ENCODE measurements around the gene IGF2BP1. TPM values are rescaled to one million over a fixed set of nuclear protein-coding genes. Genes with fewer than 3 reads are reported as not detected.
A peak's percentile ranks its signal among the peaks of the same experiment; 100 is the strongest.

The IGF2BP1 gene
- 132 TPM for polyA plus RNA-seq (2013, experiment 1 of 2)
- 126 TPM for polyA plus RNA-seq (2013, experiment 2 of 2)

GRCh38 chr17:48997103-48997826 is at the start of gene IGF2BP1:
Gene IGF2BP1, plus strand, starts transcription at chr17:48997385. Its CDS starts 361 bp downstream, at chr17:48997746.
- peak within 1 kb of the TSS; percentile 98 for H3K27ac ChIP-seq (ENCODE audit: low read depth, low read length, severe bottlenecking)
- H3K9me3 ChIP-seq (ENCODE audit: control insufficient read depth, low read length), result no peaks in the 10 kb centered on the region
- 0 to 1% methylated on average over 34 to 44 of the region's 62 CpGs for WGBS, 2 experiments (ENCODE audit: insufficient coverage in 2 of 2)
- peaks cover 24% of the 10 kb centered on the region for H3K36me3 ChIP-seq (ENCODE audit: control insufficient read depth, insufficient read depth, low read length)
- peak within 1 kb of the TSS; percentile 97 for H3K4me3 ChIP-seq (ENCODE audit: extremely low read depth, insufficient read depth, low read length, poor library complexity, severe bottlenecking)
- H3K4me1 ChIP-seq (ENCODE audit: control insufficient read depth, insufficient read depth, low read length, poor library complexity, severe bottlenecking), result peaks cover 14% of the 10 kb centered on the region

GRCh38 chr17:48951572-48951971 is 45.6 kb upstream of the IGF2BP1 start:
- no peaks in the 10 kb centered on the region for H3K9me3 ChIP-seq (ENCODE audit: control insufficient read depth, low read length)
- peaks cover 13% of the 10 kb centered on the region for H3K4me1 ChIP-seq (ENCODE audit: control insufficient read depth, insufficient read depth, low read length, poor library complexity, severe bottlenecking)
- H3K4me3 ChIP-seq (ENCODE audit: extremely low read depth, insufficient read depth, low read length, poor library complexity, severe bottlenecking), result no peak overlapping the region
- WGBS, 2 experiments (ENCODE audit: insufficient coverage in 2 of 2), result 93 to 100% methylated on average over 5 of the region's 5 CpGs
- no peak overlapping the region for H3K27ac ChIP-seq (ENCODE audit: low read depth, low read length, severe bottlenecking)
- no peaks in the 10 kb centered on the region for H3K36me3 ChIP-seq (ENCODE audit: control insufficient read depth, insufficient read depth, low read length)

- no peaks in the 10 kb centered on the region for H3K36me3 ChIP-seq (ENCODE audit: control insufficient read depth, insufficient read depth, low read length)
- peak overlapping the region; percentile 77 for H3K27ac ChIP-seq (ENCODE audit: low read depth, low read length, severe bottlenecking)
- H3K4me3 ChIP-seq (ENCODE audit: extremely low read depth, insufficient read depth, low read length, poor library complexity, severe bottlenecking), result no peak overlapping the region
- peaks cover 17% of the 10 kb centered on the region for H3K4me1 ChIP-seq (ENCODE audit: control insufficient read depth, insufficient read depth, low read length, poor library complexity, severe bottlenecking)
- no peaks in the 10 kb centered on the region for H3K9me3 ChIP-seq (ENCODE audit: control insufficient read depth, low read length)
- WGBS, 2 experiments (ENCODE audit: insufficient coverage in 2 of 2), result 73 to 89% methylated on average over 1 to 3 of the region's 5 CpGs
Measured at GRCh38 chr17:48952904-48953303, 44.3 kb upstream of the IGF2BP1 start.

GRCh38 chr17:48954300-48954755 is 42.9 kb upstream of the IGF2BP1 start:
- no peak overlapping the region for H3K27ac ChIP-seq (ENCODE audit: low read depth, low read length, severe bottlenecking)
- WGBS, 2 experiments (ENCODE audit: insufficient coverage in 2 of 2), result 86 to 90% methylated on average over 2 of the region's 7 CpGs
- H3K4me1 ChIP-seq (ENCODE audit: control insufficient read depth, insufficient read depth, low read length, poor library complexity, severe bottlenecking), result peaks cover 17% of the 10 kb centered on the region
- no peaks in the 10 kb centered on the region for H3K9me3 ChIP-seq (ENCODE audit: control insufficient read depth, low read length)
- H3K36me3 ChIP-seq (ENCODE audit: control insufficient read depth, insufficient read depth, low read length), result no peaks in the 10 kb centered on the region
- no peak overlapping the region for H3K4me3 ChIP-seq (ENCODE audit: extremely low read depth, insufficient read depth, low read length, poor library complexity, severe bottlenecking)

- no peak overlapping the region for H3K4me3 ChIP-seq (ENCODE audit: extremely low read depth, insufficient read depth, low read length, poor library complexity, severe bottlenecking)
- peak overlapping the region; percentile 80 for H3K27ac ChIP-seq (ENCODE audit: low read depth, low read length, severe bottlenecking)
- no peaks in the 10 kb centered on the region for H3K9me3 ChIP-seq (ENCODE audit: control insufficient read depth, low read length)
- WGBS, 2 experiments (ENCODE audit: insufficient coverage in 2 of 2), result 33 to 47% methylated on average over 6 to 10 of the region's 11 CpGs
- H3K36me3 ChIP-seq (ENCODE audit: control insufficient read depth, insufficient read depth, low read length), result no peaks in the 10 kb centered on the region
- H3K4me1 ChIP-seq (ENCODE audit: control insufficient read depth, insufficient read depth, low read length, poor library complexity, severe bottlenecking), result peaks cover 27% of the 10 kb centered on the region
Measured at GRCh38 chr17:48960834-48961515, 36.2 kb upstream of the IGF2BP1 start.

- Histone ChIP-seq H3K36me3 (ENCODE audit: control insufficient read depth, insufficient read depth, low read length) (no peaks in the 10 kb centered on the region), H3K9me3 (ENCODE audit: control insufficient read depth, low read length) (no peaks in the 10 kb centered on the region), H3K4me3 (ENCODE audit: extremely low read depth, insufficient read depth, low read length, poor library complexity, severe bottlenecking) (no peak overlapping the region), H3K4me1 (ENCODE audit: control insufficient read depth, insufficient read depth, low read length, poor library complexity, severe bottlenecking) (peaks cover 27% of the 10 kb centered on the region), H3K27ac (ENCODE audit: low read depth, low read length, severe bottlenecking) (peak overlapping the region; percentile 80)
- WGBS, 2 experiments (ENCODE audit: insufficient coverage in 2 of 2), result 56 to 71% methylated on average over 1 to 5 of the region's 10 CpGs
Measured at GRCh38 chr17:48961516-48962233, 35.5 kb upstream of the IGF2BP1 start.

GRCh38 chr17:48970224-48970623 is 27.0 kb upstream of the IGF2BP1 start:
- Histone ChIP-seq H3K9me3 (ENCODE audit: control insufficient read depth, low read length) (no peaks in the 10 kb centered on the region), H3K4me3 (ENCODE audit: extremely low read depth, insufficient read depth, low read length, poor library complexity, severe bottlenecking) (no peak overlapping the region), H3K4me1 (ENCODE audit: control insufficient read depth, insufficient read depth, low read length, poor library complexity, severe bottlenecking) (peaks cover 42% of the 10 kb centered on the region), H3K36me3 (ENCODE audit: control insufficient read depth, insufficient read depth, low read length) (no peaks in the 10 kb centered on the region), H3K27ac (ENCODE audit: low read depth, low read length, severe bottlenecking) (no peak overlapping the region)
- WGBS, 2 experiments (ENCODE audit: insufficient coverage in 2 of 2), result 69 to 88% methylated on average over 2 to 3 of the region's 4 CpGs

GRCh38 chr17:48970865-48971687 is 26.1 kb upstream of the IGF2BP1 start:
- no peaks in the 10 kb centered on the region for H3K36me3 ChIP-seq (ENCODE audit: control insufficient read depth, insufficient read depth, low read length)
- H3K9me3 ChIP-seq (ENCODE audit: control insufficient read depth, low read length), result no peaks in the 10 kb centered on the region
- peak overlapping the region; percentile 98 for H3K27ac ChIP-seq (ENCODE audit: low read depth, low read length, severe bottlenecking)
- 74 to 75% methylated on average over 8 to 11 of the region's 12 CpGs for WGBS, 2 experiments (ENCODE audit: insufficient coverage in 2 of 2)
- peaks cover 42% of the 10 kb centered on the region for H3K4me1 ChIP-seq (ENCODE audit: control insufficient read depth, insufficient read depth, low read length, poor library complexity, severe bottlenecking)
- no peak overlapping the region for H3K4me3 ChIP-seq (ENCODE audit: extremely low read depth, insufficient read depth, low read length, poor library complexity, severe bottlenecking)

- Histone ChIP-seq H3K36me3 (ENCODE audit: control insufficient read depth, insufficient read depth, low read length) (no peaks in the 10 kb centered on the region), H3K9me3 (ENCODE audit: control insufficient read depth, low read length) (no peaks in the 10 kb centered on the region), H3K27ac (ENCODE audit: low read depth, low read length, severe bottlenecking) (peak overlapping the region; percentile 98), H3K4me1 (ENCODE audit: control insufficient read depth, insufficient read depth, low read length, poor library complexity, severe bottlenecking) (peaks cover 42% of the 10 kb centered on the region), H3K4me3 (ENCODE audit: extremely low read depth, insufficient read depth, low read length, poor library complexity, severe bottlenecking) (no peak overlapping the region)
- 52 to 56% methylated on average over 5 to 6 of the region's 7 CpGs for WGBS, 2 experiments (ENCODE audit: insufficient coverage in 2 of 2)
Measured at GRCh38 chr17:48972749-48973097, 24.5 kb upstream of the IGF2BP1 start.

- Histone ChIP-seq H3K4me3 (ENCODE audit: extremely low read depth, insufficient read depth, low read length, poor library complexity, severe bottlenecking) (no peak overlapping the region), H3K4me1 (ENCODE audit: control insufficient read depth, insufficient read depth, low read length, poor library complexity, severe bottlenecking) (peaks cover 42% of the 10 kb centered on the region), H3K27ac (ENCODE audit: low read depth, low read length, severe bottlenecking) (peak overlapping the region; percentile 98), H3K36me3 (ENCODE audit: control insufficient read depth, insufficient read depth, low read length) (no peaks in the 10 kb centered on the region), H3K9me3 (ENCODE audit: control insufficient read depth, low read length) (no peaks in the 10 kb centered on the region)
- no CpG with 5 or more reads among the region's 3 CpGs for WGBS, 2 experiments (ENCODE audit: insufficient coverage in 2 of 2)
Measured at GRCh38 chr17:48973806-48974205, 23.4 kb upstream of the IGF2BP1 start.

Measured in mesodermal cell (in vitro differentiated cells).